Inflammatory macrophage treated with lipopolysaccharide for 4 hours (primary cell): ENCODE measurements around the gene PSMG2.
"Not testable (repeated sequence)": the region's sequence is repeated elsewhere in the genome, so short reads cannot be mapped to it uniquely, and the experiment has no call there.

Source experiments
- DNase-seq: peaks from one replicate; pipeline ENCODE4 v3.0.0-alpha.2; 2020

The PSMG2 gene

GRCh38 chr18:12722731-12723130 lies 19.9 kb downstream of the PSMG2 start:
- no peak for DNase-seq

GRCh38 chr18:12726331-12726730 lies 23.5 kb downstream of the PSMG2 start:
- DNase-seq, result peak; percentile 50

- DNase-seq, result peak; percentile 68
Measured at GRCh38 chr18:12726774-12727550, 24.1 kb downstream of the PSMG2 start.

DNA sequence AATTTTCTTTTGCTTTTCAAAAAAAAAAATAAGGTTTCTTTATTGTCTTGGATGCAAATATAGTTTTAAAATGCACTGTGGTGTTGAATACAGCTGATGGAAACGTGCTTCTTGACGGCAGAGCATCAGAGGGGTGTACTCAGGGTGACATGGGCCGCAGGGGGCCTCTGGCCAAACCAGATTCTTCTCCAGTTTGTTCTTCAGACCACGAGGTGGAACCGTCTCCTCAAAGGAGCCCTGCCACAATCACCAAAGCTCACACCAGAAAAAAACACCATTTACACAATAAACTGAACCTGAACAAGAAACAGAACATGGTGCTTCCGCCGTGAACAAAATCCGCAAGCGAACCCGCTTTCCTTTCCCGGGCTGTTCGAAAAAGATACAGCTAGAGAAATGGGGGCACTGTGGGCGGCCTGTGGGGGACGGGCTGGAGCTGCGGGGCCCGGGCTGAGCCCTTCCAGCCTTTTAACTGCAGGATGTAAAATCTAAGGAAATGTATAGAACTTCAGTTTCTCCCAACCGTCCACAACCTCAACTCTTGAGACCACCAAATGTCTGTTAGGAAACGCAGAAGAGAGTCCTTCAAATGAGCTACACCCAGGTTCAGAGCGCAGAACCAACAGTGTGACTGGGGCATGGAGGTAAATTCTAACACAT lies 34.5 kb downstream of the PSMG2 start:
- DNase-seq, result no peak

DNA sequence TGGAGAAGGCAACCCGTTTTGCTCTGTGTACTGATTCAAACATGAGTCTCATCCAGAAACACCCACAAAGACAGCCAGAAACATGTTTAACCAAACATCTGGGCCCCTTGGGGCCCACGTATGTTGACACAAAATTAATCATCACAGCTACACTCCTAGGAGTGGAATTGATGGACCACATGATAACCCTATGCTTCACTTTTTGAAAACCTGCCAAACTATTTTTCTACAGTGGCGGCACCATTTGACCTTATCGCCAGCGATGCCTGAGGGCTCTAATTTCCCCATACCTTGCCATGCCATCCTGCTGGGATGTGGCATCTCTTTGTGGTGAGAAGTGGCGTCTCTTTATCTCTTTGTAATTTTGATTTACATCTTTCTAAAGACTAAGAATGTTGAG lies 38.5 kb downstream of the PSMG2 start:
- no peak for DNase-seq

DNA sequence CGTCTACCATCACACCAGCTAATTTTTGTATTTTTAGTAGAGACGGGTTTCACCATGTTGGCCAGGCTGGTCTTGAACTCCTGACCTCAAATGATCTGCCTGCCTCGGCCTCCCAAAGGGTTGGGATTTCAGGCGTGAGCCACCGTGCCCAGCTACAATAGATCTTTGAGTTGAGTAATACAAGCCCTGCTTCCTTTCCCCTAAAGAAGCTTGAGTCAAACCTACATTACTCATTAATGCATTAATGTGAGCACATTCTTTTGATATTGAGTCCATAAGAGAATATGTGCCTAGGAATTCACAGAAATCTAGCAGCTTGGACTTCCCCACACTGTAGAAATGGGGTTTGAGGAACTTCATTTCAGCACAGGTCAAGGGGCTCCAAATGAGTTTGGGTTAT lies 39.6 kb downstream of the PSMG2 start:
- DNase-seq, result peak; percentile 29

- peak; percentile 63 for DNase-seq
Measured at GRCh38 chr18:12744103-12744502, 41.3 kb downstream of the PSMG2 start.

- DNase-seq, result no peak
Measured at GRCh38 chr18:12745095-12745795, 42.4 kb downstream of the PSMG2 start.

- no peak for DNase-seq
Measured at GRCh38 chr18:12747530-12748315, 44.9 kb downstream of the PSMG2 start.

DNA sequence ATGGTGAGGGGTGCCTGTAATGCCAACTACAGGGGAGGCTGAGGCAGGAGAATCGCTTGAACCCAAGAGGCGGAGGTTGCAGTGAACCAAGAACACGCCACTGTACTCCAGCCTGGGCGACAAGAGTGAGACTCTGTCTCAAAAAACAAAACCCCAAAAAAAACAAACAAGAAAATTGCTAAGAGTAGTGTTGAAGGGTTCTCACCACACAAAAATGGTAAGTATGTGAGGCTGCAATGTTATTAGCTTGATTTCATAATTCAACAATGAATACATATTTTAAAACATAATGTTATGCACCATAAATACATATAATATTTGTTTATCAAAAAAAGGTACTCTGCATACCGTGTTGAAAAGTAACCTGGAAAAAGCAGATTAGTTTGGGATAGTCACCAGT lies 45.8 kb downstream of the PSMG2 start:
- DNase-seq, result no peak

GRCh38 chr18:12749121-12749520 lies 46.3 kb downstream of the PSMG2 start:
- no peak for DNase-seq

- DNase-seq, result no peak
Measured at GRCh38 chr18:12750076-12750714, 47.4 kb downstream of the PSMG2 start.

- no peak for DNase-seq
Measured at GRCh38 chr18:12750715-12751502, 48.1 kb downstream of the PSMG2 start.

DNA sequence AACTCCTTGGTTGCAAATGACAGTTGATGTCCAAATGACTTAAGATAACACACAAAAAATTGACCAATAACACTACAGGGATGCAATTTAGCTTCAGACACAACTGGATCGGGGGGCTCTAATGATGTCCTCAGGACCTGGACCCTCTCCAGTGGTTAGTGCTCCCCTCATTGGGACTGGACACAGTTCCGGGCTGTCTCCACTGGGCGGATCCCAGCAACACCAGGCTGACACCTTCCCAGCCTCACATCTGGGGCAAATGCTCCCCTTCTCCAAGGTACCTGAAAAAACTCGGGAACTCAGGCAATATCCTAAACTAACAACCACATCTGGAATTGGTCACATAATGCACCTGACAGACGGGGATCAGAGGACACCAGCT lies 48.7 kb downstream of the PSMG2 start:
- DNase-seq, result no peak

- DNase-seq, result no peak
Measured at GRCh38 chr18:12751891-12752290, 49.0 kb downstream of the PSMG2 start.

DNA sequence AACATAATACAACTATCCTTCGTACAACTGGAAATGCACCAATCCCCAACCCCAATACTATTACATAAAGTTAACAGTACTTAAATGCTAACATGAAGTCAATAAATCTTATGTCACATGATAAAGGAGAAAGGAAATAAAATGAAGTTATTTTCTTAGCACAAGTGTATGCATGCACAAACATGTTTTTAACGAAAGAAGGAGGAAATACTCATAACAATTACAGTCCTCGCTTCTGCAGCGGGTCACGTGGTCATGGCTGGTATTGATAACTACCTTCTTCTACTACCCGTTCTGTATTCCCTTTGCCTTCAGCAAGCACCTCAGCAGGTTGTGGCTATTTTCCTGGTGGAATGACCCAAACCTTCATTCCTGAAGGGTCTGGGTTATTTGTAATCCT lies 51.7 kb downstream of the PSMG2 start:
- DNase-seq, result no peak

DNA sequence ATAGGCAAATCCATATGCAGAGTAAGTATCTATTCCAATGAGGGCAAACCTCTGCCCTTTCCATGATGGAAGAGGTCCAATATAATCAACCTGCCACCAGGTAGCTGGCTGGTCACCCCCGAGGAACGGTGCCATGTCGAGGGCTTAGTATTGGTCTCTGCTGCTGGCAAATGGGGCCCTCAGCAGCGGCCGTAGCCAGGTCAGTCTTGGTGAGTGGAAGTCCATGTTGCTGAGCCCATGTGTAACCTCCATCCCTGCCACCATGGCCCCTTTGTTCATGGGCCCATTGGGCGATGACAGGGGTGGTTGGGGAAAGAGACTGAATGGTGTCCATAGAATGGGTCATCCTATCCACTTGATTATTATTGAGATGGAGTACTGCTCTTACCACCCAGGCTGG lies 52.8 kb downstream of the PSMG2 start:
- not testable (repeated sequence) for DNase-seq

- DNase-seq, result not testable (repeated sequence)
Measured at GRCh38 chr18:12756619-12757239, 53.9 kb downstream of the PSMG2 start.

GRCh38 chr18:12758566-12758965 lies 55.7 kb downstream of the PSMG2 start:
- not testable (repeated sequence) for DNase-seq

DNA sequence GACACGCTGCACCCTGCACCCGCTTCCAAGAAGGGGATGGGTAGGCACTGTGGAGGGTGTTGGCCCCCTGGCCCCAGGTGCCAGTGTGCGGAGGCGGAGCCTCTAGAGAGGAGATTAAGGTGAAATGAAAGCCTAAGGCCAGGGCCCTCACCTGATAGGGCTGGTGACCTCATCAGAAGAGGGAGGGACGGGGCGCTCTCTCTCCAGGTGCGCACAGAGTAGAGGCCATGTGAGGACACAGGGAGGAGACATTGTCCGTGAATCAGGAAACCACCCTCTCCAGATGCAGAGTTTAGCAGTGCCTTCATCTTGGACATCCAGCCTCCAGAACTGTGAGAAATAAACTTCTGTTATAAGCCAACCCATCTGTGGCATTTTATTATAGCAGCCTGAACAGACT lies 62.3 kb downstream of the PSMG2 start:
- DNase-seq, result no peak

GRCh38 chr18:12765586-12765985 lies 62.7 kb downstream of the PSMG2 start:
- no peak for DNase-seq
